ENCODE data around the gene MYRIP.

GRCh38 chr3:39910135-39910534 lies 100.7 kb downstream of the MYRIP start:
- TF ChIP-seq CTCF (IDR thresholded peaks at IDR 0.05) (no peak), POLR2A (IDR thresholded peaks at IDR 0.05) (no peak)

All from adrenal gland (tissue), 5 donors.